HG03558 (cell line): Measurements from ENCODE around the gene FAM43A.

Experiments used
- ATAC-seq: cut with Tn5 transposase; IDR thresholded peaks from one replicate; pipeline ENCODE4 v1.9.1; 2021; ENCODE audit warnings: moderate number of reproducible peaks; ENCODE audit not compliant: unreplicated experiment; ENCODE audit errors: extremely low read depth

The FAM43A gene

GRCh38 chr3:194736896-194737600, 51.4 kb downstream of the FAM43A start:
- no peak for ATAC-seq
